ENCODE results near the gene CPPED1.

CPPED1 gene

GRCh38 chr16:12617401-12617819 lies 186.3 kb downstream of the CPPED1 start:
- no peak overlapping the region for H3K4me3 ChIP-seq (ENCODE audit: control insufficient read depth, low read depth, low read length)
- DNase-seq (ENCODE audit: low read depth), result no peak
- no peak for TF ChIP-seq CTCF (conservative IDR thresholded peaks at IDR 0.05; ENCODE audit: control insufficient read depth, insufficient read depth, low read depth, low read length)

- no peak for DNase-seq (ENCODE audit: low read depth)
- H3K4me3 ChIP-seq (ENCODE audit: control insufficient read depth, low read depth, low read length), result no peak overlapping the region
- TF ChIP-seq CTCF (conservative IDR thresholded peaks at IDR 0.05; ENCODE audit: control insufficient read depth, insufficient read depth, low read depth, low read length), result no peak
These were observed 188.9 kb downstream of the CPPED1 start for GRCh38 chr16:12614662-12615278.

GRCh38 chr16:12613992-12614661 lies 189.6 kb downstream of the CPPED1 start:
- H3K4me3 ChIP-seq (ENCODE audit: control insufficient read depth, low read depth, low read length), result no peak overlapping the region
- TF ChIP-seq CTCF (conservative IDR thresholded peaks at IDR 0.05; ENCODE audit: control insufficient read depth, insufficient read depth, low read depth, low read length), result no peak
- no peak for DNase-seq (ENCODE audit: low read depth)

- H3K4me3 ChIP-seq (ENCODE audit: control insufficient read depth, low read depth, low read length), result no peak overlapping the region
- no peak for TF ChIP-seq CTCF (conservative IDR thresholded peaks at IDR 0.05; ENCODE audit: control insufficient read depth, insufficient read depth, low read depth, low read length)
- peak; percentile 58 for DNase-seq (ENCODE audit: low read depth)
These were observed 190.3 kb downstream of the CPPED1 start for GRCh38 chr16:12613131-12613991.

GRCh38 chr16:12612598-12613101 lies 191.0 kb downstream of the CPPED1 start:
- TF ChIP-seq CTCF (conservative IDR thresholded peaks at IDR 0.05; ENCODE audit: control insufficient read depth, insufficient read depth, low read depth, low read length), result no peak
- peak; percentile 4 for DNase-seq (ENCODE audit: low read depth)
- no peak overlapping the region for H3K4me3 ChIP-seq (ENCODE audit: control insufficient read depth, low read depth, low read length)

- DNase-seq (ENCODE audit: low read depth), result no peak
- TF ChIP-seq CTCF (conservative IDR thresholded peaks at IDR 0.05; ENCODE audit: control insufficient read depth, insufficient read depth, low read depth, low read length), result no peak
- no peak overlapping the region for H3K4me3 ChIP-seq (ENCODE audit: control insufficient read depth, low read depth, low read length)
These were observed 191.6 kb downstream of the CPPED1 start for GRCh38 chr16:12611916-12612597.
